ENCODE data around the gene KRT1. TPM values are rescaled to one million over a fixed set of nuclear protein-coding genes. Genes with fewer than 3 reads are reported as not detected.

KRT1 gene
- polyA plus RNA-seq, 1 of the 3 experiments (the other 2 are of a cell fraction): not detected

GRCh38 chr12:52722680-52723079 lies 42.5 kb upstream of the KRT1 start:
- H3F3A ChIP-seq (replicated peaks; ENCODE audit: insufficient read depth): no peaks in the 10 kb centered on the region
- ChIA-PET POLR2A (no interaction called here), CTCF (no interaction called here)
- no peak overlapping the region for H3K4me3 ChIP-seq (ENCODE audit: low read depth in 2 of 2, low read length in 1 of 2)
- WGBS (ENCODE audit: low lambda C conversion rate): 6% methylated on average over 2 of the region's 2 CpGs
- H3K9me3 ChIP-seq: no peaks in the 10 kb centered on the region
- H3K36me3 ChIP-seq (replicated peaks in 1 of 2; ENCODE audit: control insufficient read depth in 1 of 2, insufficient read depth in 2 of 2, low read length in 1 of 2): no peaks in the 10 kb centered on the region
- H3K4me1 ChIP-seq (ENCODE audit: control insufficient read depth in 1 of 2, insufficient read depth in 2 of 2, low read depth in 1 of 2, low read length in 1 of 2): no peaks in the 10 kb centered on the region
- H3K27ac ChIP-seq (ENCODE audit: low read depth in 2 of 2, low read length in 1 of 2): no peak overlapping the region
- H3K4me2 ChIP-seq: no peak overlapping the region
- TF ChIP-seq FOXJ3 (CRISPR knock-in tag; IDR thresholded peaks at IDR 0.05) (no peak), USF2 (IDR thresholded peaks at IDR 0.05; ENCODE audit: borderline replicate concordance, low read depth, low read length) (no peak), TCF12 (IDR thresholded peaks at IDR 0.05) (no peak), RCOR1 (IDR thresholded peaks at IDR 0.05; ENCODE audit: low read length) (no peak), MXI1 (IDR thresholded peaks at IDR 0.05; ENCODE audit: low read depth, low read length) (no peak), GATA2 (CRISPR knock-in tag; IDR thresholded peaks at IDR 0.05) (no peak), ZBTB33 (IDR thresholded peaks at IDR 0.05; ENCODE audit: borderline replicate concordance, low read depth) (no peak), CHD2 (IDR thresholded peaks at IDR 0.05; ENCODE audit: low read length, partially characterized antibody) (no peak), FOXM1 (IDR thresholded peaks at IDR 0.05; ENCODE audit: low read depth) (no peak)
- TF ChIP-seq, protein P1, sequence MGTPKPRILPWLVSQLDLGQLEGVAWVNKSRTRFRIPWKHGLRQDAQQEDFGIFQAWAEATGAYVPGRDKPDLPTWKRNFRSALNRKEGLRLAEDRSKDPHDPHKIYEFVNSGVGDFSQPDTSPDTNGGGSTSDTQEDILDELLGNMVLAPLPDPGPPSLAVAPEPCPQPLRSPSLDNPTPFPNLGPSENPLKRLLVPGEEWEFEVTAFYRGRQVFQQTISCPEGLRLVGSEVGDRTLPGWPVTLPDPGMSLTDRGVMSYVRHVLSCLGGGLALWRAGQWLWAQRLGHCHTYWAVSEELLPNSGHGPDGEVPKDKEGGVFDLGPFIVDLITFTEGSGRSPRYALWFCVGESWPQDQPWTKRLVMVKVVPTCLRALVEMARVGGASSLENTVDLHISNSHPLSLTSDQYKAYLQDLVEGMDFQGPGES (IDR thresholded peaks at IDR 0.05; ENCODE audit: low read depth, low read length): no peak
- no peaks in the 10 kb centered on the region for H3K79me2 ChIP-seq (ENCODE audit: insufficient read depth)
- no peak for DNase-seq
- no peaks in the 10 kb centered on the region for H3K9me2 ChIP-seq
- H2AFZ ChIP-seq (ENCODE audit: low read depth): no peak overlapping the region
- H3K9ac ChIP-seq: no peak overlapping the region
- H4K20me1 ChIP-seq (ENCODE audit: insufficient read depth): no peaks in the 10 kb centered on the region
- H3K27me3 ChIP-seq (ENCODE audit: insufficient read depth): peaks cover 5% of the 10 kb centered on the region; the same call in 1 of the 2 replicates

DNA sequence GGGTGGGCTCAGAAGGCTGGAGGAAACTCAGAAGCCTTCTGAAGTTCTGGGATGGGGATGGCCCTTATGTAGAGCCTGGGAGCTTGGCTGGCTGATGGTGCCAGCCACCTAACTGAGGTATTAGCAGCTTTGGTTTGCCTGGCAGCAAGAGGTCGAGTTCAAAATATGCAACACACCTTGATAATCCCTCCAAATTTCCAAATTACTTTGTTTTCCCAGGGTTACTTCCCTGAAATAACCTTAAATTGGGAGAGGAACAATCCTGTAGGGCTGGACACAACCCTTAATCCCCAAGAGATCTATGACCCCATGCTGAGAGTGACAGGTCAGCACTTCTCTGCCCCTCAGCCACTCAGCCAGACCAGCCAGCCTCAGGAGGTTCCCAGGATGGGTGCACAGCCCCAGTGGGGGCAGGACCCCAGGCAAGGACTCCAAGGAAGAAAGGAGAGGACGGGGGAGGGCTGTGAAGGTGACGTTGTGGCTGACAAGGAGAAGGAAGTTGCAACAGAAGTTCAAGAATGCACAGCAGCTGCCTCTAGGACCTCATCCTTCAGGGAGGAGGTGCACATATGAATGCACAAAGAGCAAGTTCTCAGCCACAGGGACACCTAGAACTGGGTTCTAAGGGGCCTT lies 41.7 kb upstream of the KRT1 start:
- CTCF ChIA-PET: no interaction called here
- POLR2A ChIA-PET: no interaction called here
- H3K9me2 ChIP-seq: no peaks in the 10 kb centered on the region
- H3K36me3 ChIP-seq (replicated peaks in 1 of 2; ENCODE audit: control insufficient read depth in 1 of 2, insufficient read depth in 2 of 2, low read length in 1 of 2): no peaks in the 10 kb centered on the region
- no peaks in the 10 kb centered on the region for H4K20me1 ChIP-seq (ENCODE audit: insufficient read depth)
- peaks cover 6% of the 10 kb centered on the region; the same call in 1 of the 2 replicates for H3K27me3 ChIP-seq (ENCODE audit: insufficient read depth)
- H3K79me2 ChIP-seq (ENCODE audit: insufficient read depth): no peaks in the 10 kb centered on the region
- no peak overlapping the region for H3K4me3 ChIP-seq (ENCODE audit: low read depth in 2 of 2, low read length in 1 of 2)
- no peak overlapping the region for H3K27ac ChIP-seq (ENCODE audit: low read depth in 2 of 2, low read length in 1 of 2)
- H2AFZ ChIP-seq (ENCODE audit: low read depth): no peak overlapping the region
- H3K9ac ChIP-seq: no peak overlapping the region
- no peaks in the 10 kb centered on the region for H3K9me3 ChIP-seq
- H3K4me1 ChIP-seq (ENCODE audit: control insufficient read depth in 1 of 2, insufficient read depth in 2 of 2, low read depth in 1 of 2, low read length in 1 of 2): no peaks in the 10 kb centered on the region
- 11% methylated on average over 3 of the region's 3 CpGs for WGBS (ENCODE audit: low lambda C conversion rate)
- H3K4me2 ChIP-seq: no peak overlapping the region
- TF ChIP-seq PBX3 (IDR thresholded peaks at IDR 0.05) (no peak), MXI1 (IDR thresholded peaks at IDR 0.05; ENCODE audit: low read depth, low read length) (no peak), EZH2phosphoT487 (IDR thresholded peaks at IDR 0.05; ENCODE audit: borderline replicate concordance, low read depth) (no peak)
- H3F3A ChIP-seq (replicated peaks; ENCODE audit: insufficient read depth): no peaks in the 10 kb centered on the region
- no peak for DNase-seq
